ENCODE measurements around the gene LPGAT1. TPM values are rescaled to one million over a fixed set of nuclear protein-coding genes. Genes with fewer than 3 reads are reported as not detected.

Gene LPGAT1
- total and polyA plus RNA-seq, 2 of the 13 experiments (the other 11 are each of a cell fraction or from before 2014, with no cell fraction given) = 12.1 to 48.3 TPM

- TF ChIP-seq KDM1A (CRISPR knock-in tag; IDR thresholded peaks at IDR 0.05) = no peak
- 0 out of 2 replicates have a peak, but pooled peaks have one; percentile 52 for TF ChIP-seq HOXA3 (CRISPR knock-in tag; IDR thresholded peaks at IDR 0.05)
- TF ChIP-seq SMARCE1 (IDR thresholded peaks at IDR 0.05; ENCODE audit: borderline replicate concordance) = no peak
- TF ChIP-seq ZNF138 (CRISPR knock-in tag; IDR thresholded peaks at IDR 0.05; ENCODE audit: low read depth) = no peak
- no peak for TF ChIP-seq ELF4 (CRISPR knock-in tag; IDR thresholded peaks at IDR 0.05; ENCODE audit: borderline replicate concordance)
- no peak; a peak in 1 of 4 replicates for TF ChIP-seq ATF4 (CRISPR knock-in tag; IDR thresholded peaks at IDR 0.05)
- TF ChIP-seq ZNF598 (CRISPR knock-in tag; IDR thresholded peaks at IDR 0.05; ENCODE audit: borderline replicate concordance) = no peak
- TF ChIP-seq THAP8 (CRISPR knock-in tag; IDR thresholded peaks at IDR 0.05; ENCODE audit: borderline replicate concordance) = no peak
- TF ChIP-seq, protein P1, sequence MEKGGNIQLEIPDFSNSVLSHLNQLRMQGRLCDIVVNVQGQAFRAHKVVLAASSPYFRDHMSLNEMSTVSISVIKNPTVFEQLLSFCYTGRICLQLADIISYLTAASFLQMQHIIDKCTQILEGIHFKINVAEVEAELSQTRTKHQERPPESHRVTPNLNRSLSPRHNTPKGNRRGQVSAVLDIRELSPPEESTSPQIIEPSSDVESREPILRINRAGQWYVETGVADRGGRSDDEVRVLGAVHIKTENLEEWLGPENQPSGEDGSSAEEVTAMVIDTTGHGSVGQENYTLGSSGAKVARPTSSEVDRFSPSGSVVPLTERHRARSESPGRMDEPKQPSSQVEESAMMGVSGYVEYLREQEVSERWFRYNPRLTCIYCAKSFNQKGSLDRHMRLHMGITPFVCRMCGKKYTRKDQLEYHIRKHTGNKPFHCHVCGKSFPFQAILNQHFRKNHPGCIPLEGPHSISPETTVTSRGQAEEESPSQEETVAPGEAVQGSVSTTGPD (CRISPR knock-in tag; IDR thresholded peaks at IDR 0.05) = no peak
- no peak for TF ChIP-seq ZNF256 (CRISPR knock-in tag; conservative IDR thresholded peaks at IDR 0.05)
- no peak for TF ChIP-seq ZNF816 (CRISPR knock-in tag; IDR thresholded peaks at IDR 0.05; ENCODE audit: borderline replicate concordance)
- no peak for TF ChIP-seq DMAP1 (CRISPR knock-in tag; IDR thresholded peaks at IDR 0.05)
- TF ChIP-seq ZNF552 (CRISPR knock-in tag; IDR thresholded peaks at IDR 0.05; ENCODE audit: borderline replicate concordance) = no peak
- no peak for TF ChIP-seq ARID2 (CRISPR knock-in tag; IDR thresholded peaks at IDR 0.05; ENCODE audit: borderline replicate concordance)
- TF ChIP-seq IKZF1 (IDR thresholded peaks at IDR 0.05) = no peak
- TF ChIP-seq MIER2 (CRISPR knock-in tag; IDR thresholded peaks at IDR 0.05) = no peak
- TF ChIP-seq KLF16 (CRISPR knock-in tag; IDR thresholded peaks at IDR 0.05) = peak in 1 of 2 experiments; percentile 72; a peak in 2 of 4 replicates
- TF ChIP-seq ATF3 (CRISPR knock-in tag; IDR thresholded peaks at IDR 0.05) = no peak
- TF ChIP-seq ZNF263 (CRISPR knock-in tag; IDR thresholded peaks at IDR 0.05) = peak; percentile 39; the same call in 1 of the 2 replicates
- TF ChIP-seq, protein P2, sequence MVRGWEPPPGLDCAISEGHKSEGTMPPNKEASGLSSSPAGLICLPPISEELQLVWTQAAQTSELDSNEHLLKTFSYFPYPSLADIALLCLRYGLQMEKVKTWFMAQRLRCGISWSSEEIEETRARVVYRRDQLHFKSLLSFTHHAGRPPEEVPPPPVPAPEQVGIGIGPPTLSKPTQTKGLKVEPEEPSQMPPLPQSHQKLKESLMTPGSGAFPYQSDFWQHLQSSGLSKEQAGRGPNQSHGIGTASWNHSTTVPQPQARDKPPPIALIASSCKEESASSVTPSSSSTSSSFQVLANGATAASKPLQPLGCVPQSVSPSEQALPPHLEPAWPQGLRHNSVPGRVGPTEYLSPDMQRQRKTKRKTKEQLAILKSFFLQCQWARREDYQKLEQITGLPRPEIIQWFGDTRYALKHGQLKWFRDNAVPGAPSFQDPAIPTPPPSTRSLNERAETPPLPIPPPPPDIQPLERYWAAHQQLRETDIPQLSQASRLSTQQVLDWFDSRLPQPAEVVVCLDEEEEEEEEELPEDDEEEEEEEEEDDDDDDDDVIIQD (CRISPR knock-in tag; IDR thresholded peaks at IDR 0.05; ENCODE audit: low read depth) = peak; percentile 73; the same call in 1 of the 2 replicates
- no peak for TF ChIP-seq RBAK (CRISPR knock-in tag; IDR thresholded peaks at IDR 0.05)
- 0 out of 2 replicates have a peak, but pooled peaks have one; percentile 48 for TF ChIP-seq THAP11 (CRISPR knock-in tag; IDR thresholded peaks at IDR 0.05)
- TF ChIP-seq MTA1 (CRISPR knock-in tag; IDR thresholded peaks at IDR 0.05; ENCODE audit: borderline replicate concordance) = no peak
- no peak for TF ChIP-seq SAFB2 (CRISPR knock-in tag; IDR thresholded peaks at IDR 0.05; ENCODE audit: borderline replicate concordance, low read depth)
- no peak for TF ChIP-seq ZNF564 (CRISPR knock-in tag; IDR thresholded peaks at IDR 0.05)
- TF ChIP-seq ZNF354B (CRISPR knock-in tag; IDR thresholded peaks at IDR 0.05) = 0 out of 2 replicates have a peak, but pooled peaks have one; percentile 43
- TF ChIP-seq ZNF644 (CRISPR knock-in tag; IDR thresholded peaks at IDR 0.05; ENCODE audit: low read depth) = no peak
These were observed 132.2 kb downstream of the LPGAT1 start (continued) for GRCh38 chr1:211698161-211699026.

Data from HepG2 (cell line).